Limb (tissue), 2 donors: Measurements from ENCODE around the gene CDC25C.
A peak's percentile ranks its signal among the peaks of the same experiment; 100 is the strongest.
"Not testable (repeated sequence)": the region's sequence is repeated elsewhere in the genome, so short reads cannot be mapped to it uniquely, and the experiment has no call there.

Experiments used
- DNase-seq, 2 donors: peaks; one replicate each; pipeline ENCODE4 v3.0.0-alpha.2; 2016; ENCODE audit errors: extremely low spot score in 2 of 2

Gene CDC25C

GRCh38 chr5:138276402-138277054 is 55.1 kb downstream of the CDC25C start:
- DNase-seq: no peak

GRCh38 chr5:138275895-138276294 is 55.7 kb downstream of the CDC25C start:
- no peak for DNase-seq

- DNase-seq: peak; percentile 4 to 44
Observed at GRCh38 chr5:138275379-138275782, 56.2 kb downstream of the CDC25C start.

GRCh38 chr5:138274189-138274853 is 57.3 kb downstream of the CDC25C start, which contains the start of gene GFRA3:
Gene GFRA3, minus strand, starts transcription at chr5:138274621. Its CDS starts 197 bp downstream, at chr5:138274424.
- DNase-seq: peak in 1 of 2 donors; percentile 59

GRCh38 chr5:138273834-138274188 is 57.8 kb downstream of the CDC25C start:
- DNase-seq: no peak

- no peak for DNase-seq
Observed at GRCh38 chr5:138272681-138273080, 58.9 kb downstream of the CDC25C start.

- no peak for DNase-seq
Observed at GRCh38 chr5:138271281-138271680, 60.3 kb downstream of the CDC25C start.

GRCh38 chr5:138264183-138264582 is 67.4 kb downstream of the CDC25C start:
- no peak for DNase-seq

GRCh38 chr5:138263581-138263980 is 68.0 kb downstream of the CDC25C start:
- DNase-seq: no peak

- DNase-seq: no peak
Observed at GRCh38 chr5:138258704-138259292, 72.8 kb downstream of the CDC25C start.

- no peak for DNase-seq
Observed at GRCh38 chr5:138257583-138257982, 74.0 kb downstream of the CDC25C start.

GRCh38 chr5:138252944-138253343 is 78.7 kb downstream of the CDC25C start:
- DNase-seq: no peak

- not testable (repeated sequence) for DNase-seq
Observed at GRCh38 chr5:138247800-138248199, 83.8 kb downstream of the CDC25C start.

- DNase-seq: no peak
Observed at GRCh38 chr5:138246822-138247221, 84.8 kb downstream of the CDC25C start.

- no peak for DNase-seq
Observed at GRCh38 chr5:138246334-138246733, 85.3 kb downstream of the CDC25C start.

- DNase-seq: no peak
Observed at GRCh38 chr5:138245717-138246116, 85.9 kb downstream of the CDC25C start.

- DNase-seq: no peak
Observed at GRCh38 chr5:138243794-138244193, 87.8 kb downstream of the CDC25C start.

- peak in 1 of 2 donors; percentile 61 for DNase-seq
Observed at GRCh38 chr5:138241688-138242571, 89.7 kb downstream of the CDC25C start.

- no peak for DNase-seq
Observed at GRCh38 chr5:138240650-138241385, 90.8 kb downstream of the CDC25C start.

GRCh38 chr5:138238034-138238433 is 93.6 kb downstream of the CDC25C start:
- no peak for DNase-seq
